ENCODE measurements around the gene MEGF6.

DNA sequence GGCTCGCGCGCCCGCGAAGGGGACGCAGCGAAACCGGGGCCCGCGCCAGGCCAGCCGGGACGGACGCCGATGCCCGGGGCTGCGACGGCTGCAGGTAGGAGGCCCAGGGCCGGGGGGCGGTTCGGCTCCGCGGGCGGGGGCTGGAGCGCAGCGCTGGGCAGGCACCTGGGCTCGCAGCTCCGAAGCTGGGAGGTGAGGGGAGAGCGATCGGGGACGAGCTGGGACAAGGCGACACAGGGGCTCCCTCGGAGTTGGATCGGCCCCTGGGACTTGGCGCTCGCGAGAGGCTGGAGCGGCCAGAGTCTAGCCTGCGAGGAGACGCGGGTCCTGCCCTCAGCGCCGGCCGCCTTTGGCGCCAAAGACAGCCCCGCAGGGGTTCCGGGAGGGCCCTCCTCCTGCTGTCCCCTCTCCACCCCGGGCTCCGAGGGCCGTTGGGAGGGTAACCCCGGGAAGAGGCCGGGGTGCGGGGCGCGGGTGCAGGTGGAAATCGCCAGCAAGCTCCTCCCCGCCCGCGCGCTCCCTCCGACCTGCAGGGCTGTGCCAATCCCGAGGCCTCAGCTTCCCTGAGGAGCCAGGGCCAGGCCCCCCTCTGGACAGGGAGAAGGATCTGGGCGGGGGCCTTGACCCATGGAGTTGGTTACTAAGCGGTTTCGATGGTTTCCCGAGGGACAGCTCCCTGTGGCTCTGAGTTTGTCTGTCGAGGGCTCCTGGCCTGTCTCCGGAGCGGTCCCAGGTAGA is 41.4 kb upstream of the MEGF6 start:
- TF ChIP-seq, protein P1, sequence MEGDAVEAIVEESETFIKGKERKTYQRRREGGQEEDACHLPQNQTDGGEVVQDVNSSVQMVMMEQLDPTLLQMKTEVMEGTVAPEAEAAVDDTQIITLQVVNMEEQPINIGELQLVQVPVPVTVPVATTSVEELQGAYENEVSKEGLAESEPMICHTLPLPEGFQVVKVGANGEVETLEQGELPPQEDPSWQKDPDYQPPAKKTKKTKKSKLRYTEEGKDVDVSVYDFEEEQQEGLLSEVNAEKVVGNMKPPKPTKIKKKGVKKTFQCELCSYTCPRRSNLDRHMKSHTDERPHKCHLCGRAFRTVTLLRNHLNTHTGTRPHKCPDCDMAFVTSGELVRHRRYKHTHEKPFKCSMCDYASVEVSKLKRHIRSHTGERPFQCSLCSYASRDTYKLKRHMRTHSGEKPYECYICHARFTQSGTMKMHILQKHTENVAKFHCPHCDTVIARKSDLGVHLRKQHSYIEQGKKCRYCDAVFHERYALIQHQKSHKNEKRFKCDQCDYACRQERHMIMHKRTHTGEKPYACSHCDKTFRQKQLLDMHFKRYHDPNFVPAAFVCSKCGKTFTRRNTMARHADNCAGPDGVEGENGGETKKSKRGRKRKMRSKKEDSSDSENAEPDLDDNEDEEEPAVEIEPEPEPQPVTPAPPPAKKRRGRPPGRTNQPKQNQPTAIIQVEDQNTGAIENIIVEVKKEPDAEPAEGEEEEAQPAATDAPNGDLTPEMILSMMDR (conservative IDR thresholded peaks at IDR 0.05) = no peak
- no peak for TF ChIP-seq EZH2 (IDR thresholded peaks at IDR 0.05; ENCODE audit: low read depth)

Measured in PC-9 (cell line).